ENCODE measurements around the gene MBD4. TPM values are rescaled to one million over a fixed set of nuclear protein-coding genes. Genes with fewer than 3 reads are reported as not detected.

MBD4 gene
- total RNA-seq, 1 experiment from 2014 or later = 35.8 TPM

DNA sequence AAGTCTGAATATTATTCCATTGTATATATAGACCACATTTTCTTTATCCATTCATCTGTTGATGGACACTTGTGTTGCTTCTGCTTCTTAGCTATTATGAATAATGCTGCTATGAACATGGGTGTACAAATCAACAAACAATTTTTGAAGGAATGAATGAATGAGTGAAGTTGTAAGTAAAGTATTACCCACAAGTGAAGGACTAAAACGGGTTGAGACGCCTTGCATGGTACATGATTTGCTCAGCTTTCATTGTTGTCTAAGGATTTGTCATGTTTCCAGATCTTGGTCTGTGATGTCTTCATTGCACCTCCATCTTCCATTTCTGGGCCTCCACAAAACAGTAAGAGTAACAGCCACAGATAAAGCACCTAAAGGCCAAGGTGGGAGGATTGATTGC, 20.8 kb upstream of the MBD4 start:
- peak overlapping the region; percentile 96 for H3K27ac Mint-ChIP-seq (ENCODE audit: low read depth, unreplicated experiment)
- intact Hi-C loops (cut with micrococcal nuclease) = no loop called here
- no TSS peak for BruUV-seq (replicated peaks)
- H3K4me1 Mint-ChIP-seq (ENCODE audit: insufficient read depth, unreplicated experiment) = peaks cover 23% of the 10 kb centered on the region
- H3K9me3 Mint-ChIP-seq (ENCODE audit: unreplicated experiment) = no peaks in the 10 kb centered on the region
- no peaks in the 10 kb centered on the region for H3K27me3 Mint-ChIP-seq (ENCODE audit: insufficient read depth, unreplicated experiment)
- DNase-seq (ENCODE audit: unreplicated experiment) = no peak
- ChIA-PET CTCF (interaction anchor here (0.9 kb wide), 1 partner anchor 29 kb away, joined by 5 read pairs; no protein-coding TSS in a partner anchor), POLR2A (interaction anchor here (1.2 kb wide), 1 partner anchor 19 kb away, joined by 5 read pairs; no protein-coding TSS in a partner anchor)
- peaks cover 20% of the 10 kb centered on the region for H3K36me3 Mint-ChIP-seq (ENCODE audit: insufficient read depth, unreplicated experiment)
- no peak for TF ChIP-seq CTCF (IDR thresholded peaks at IDR 0.05; ENCODE audit: unreplicated experiment)
- no peak overlapping the region for H3K4me3 Mint-ChIP-seq (ENCODE audit: unreplicated experiment)

DNA sequence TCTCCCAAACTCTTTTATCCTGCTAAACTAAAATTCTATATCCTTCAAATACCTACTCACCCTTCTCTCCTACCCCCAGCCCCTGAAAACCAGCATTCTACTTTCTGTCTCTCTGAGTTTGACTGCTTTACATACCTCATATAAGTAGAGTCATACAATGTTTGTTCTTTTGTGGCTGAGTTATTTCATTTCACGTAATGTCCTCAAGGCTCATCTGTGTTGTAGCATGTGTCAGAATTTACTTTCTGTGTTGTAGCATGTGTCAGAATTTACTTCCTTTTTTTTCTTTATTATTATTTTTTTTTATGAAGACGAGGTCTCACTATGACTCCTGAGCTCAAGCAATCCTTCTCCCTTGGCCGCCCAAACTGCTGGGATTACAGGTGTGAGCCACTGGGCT, 20.4 kb upstream of the MBD4 start:
- CTCF ChIA-PET = interaction anchor here (0.6 to 0.9 kb wide), 2 partner anchors 10 to 30 kb away, joined by 5 read pairs; no protein-coding TSS in a partner anchor
- no peak for TF ChIP-seq CTCF (IDR thresholded peaks at IDR 0.05; ENCODE audit: unreplicated experiment)
- intact Hi-C loops (cut with micrococcal nuclease) = no loop called here
- no peaks in the 10 kb centered on the region for H3K27me3 Mint-ChIP-seq (ENCODE audit: insufficient read depth, unreplicated experiment)
- peaks cover 20% of the 10 kb centered on the region for H3K36me3 Mint-ChIP-seq (ENCODE audit: insufficient read depth, unreplicated experiment)
- no peak overlapping the region for H3K4me3 Mint-ChIP-seq (ENCODE audit: unreplicated experiment)
- H3K4me1 Mint-ChIP-seq (ENCODE audit: insufficient read depth, unreplicated experiment) = peaks cover 23% of the 10 kb centered on the region
- DNase-seq (ENCODE audit: unreplicated experiment) = no peak
- POLR2A ChIA-PET = interaction anchor here (1.2 kb wide), 1 partner anchor 19 kb away, joined by 5 read pairs; no protein-coding TSS in a partner anchor
- peak overlapping the region; percentile 96 for H3K27ac Mint-ChIP-seq (ENCODE audit: low read depth, unreplicated experiment)
- H3K9me3 Mint-ChIP-seq (ENCODE audit: unreplicated experiment) = no peaks in the 10 kb centered on the region
- no TSS peak for BruUV-seq (replicated peaks)

- H3K36me3 Mint-ChIP-seq (ENCODE audit: insufficient read depth, unreplicated experiment) = peaks cover 36% of the 10 kb centered on the region
- no peak for DNase-seq (ENCODE audit: unreplicated experiment)
- H3K27me3 Mint-ChIP-seq (ENCODE audit: insufficient read depth, unreplicated experiment) = no peaks in the 10 kb centered on the region
- CTCF ChIA-PET = interaction anchor here (0.7 to 1.5 kb wide), 2 partner anchors 15 to 19 kb away, joined by 4 to 5 read pairs; no protein-coding TSS in a partner anchor
- BruUV-seq (replicated peaks) = no TSS peak
- intact Hi-C loops (cut with micrococcal nuclease) = no loop called here
- no peak for TF ChIP-seq CTCF (IDR thresholded peaks at IDR 0.05; ENCODE audit: unreplicated experiment)
- H3K9me3 Mint-ChIP-seq (ENCODE audit: unreplicated experiment) = no peaks in the 10 kb centered on the region
- H3K27ac Mint-ChIP-seq (ENCODE audit: low read depth, unreplicated experiment) = no peak overlapping the region
- H3K4me3 Mint-ChIP-seq (ENCODE audit: unreplicated experiment) = no peak overlapping the region
- peaks cover 11% of the 10 kb centered on the region for H3K4me1 Mint-ChIP-seq (ENCODE audit: insufficient read depth, unreplicated experiment)
- POLR2A ChIA-PET = interaction anchor here (0.6 to 1.9 kb wide), 2 partner anchors 32 to 258 kb away, joined by 3 to 4 read pairs; no protein-coding TSS in a partner anchor
Measured at GRCh38 chr3:129453732-129454131, 14.0 kb upstream of the MBD4 start.

DNA sequence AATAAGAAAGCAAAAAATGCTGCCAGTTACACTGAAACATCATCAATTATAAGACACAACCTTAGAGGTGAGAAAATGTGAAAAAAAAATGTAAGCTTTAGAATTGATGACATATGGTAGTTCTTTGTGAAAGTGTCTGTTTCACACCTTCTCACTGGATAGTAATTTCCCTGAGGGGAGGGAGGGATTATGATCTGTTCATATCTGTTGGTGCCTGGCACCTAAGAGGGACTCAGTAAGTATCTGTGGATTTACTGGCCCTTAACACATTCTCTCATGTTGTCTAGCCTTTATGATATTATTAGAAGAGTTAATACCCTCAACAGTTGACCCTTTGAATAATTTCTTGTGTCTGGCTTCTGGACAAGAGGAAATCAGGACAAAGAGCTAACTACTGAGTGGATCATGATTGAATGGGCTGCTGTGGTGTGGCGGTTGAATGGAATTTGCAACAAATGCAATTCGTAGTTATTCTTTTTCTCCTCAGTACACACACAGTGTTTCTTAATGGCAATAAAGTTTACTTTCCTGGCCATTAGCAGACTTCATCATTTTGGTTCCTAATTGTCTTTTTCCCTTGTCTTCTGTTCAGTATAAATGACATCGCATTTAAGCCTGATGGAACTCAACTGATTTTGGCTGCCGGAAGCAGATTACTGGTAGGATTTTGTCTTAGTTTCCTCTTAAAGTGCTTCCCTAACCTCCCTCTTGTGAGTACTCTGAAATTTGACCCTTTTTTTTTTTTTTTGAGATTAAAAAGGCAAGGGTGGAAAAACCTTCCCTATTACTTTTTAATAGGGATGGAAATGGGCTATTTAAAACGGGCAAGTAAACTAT, 9.7 kb upstream of the MBD4 start:
- CTCF ChIA-PET = no interaction called here
- no TSS peak for BruUV-seq (replicated peaks)
- no peaks in the 10 kb centered on the region for H3K27me3 Mint-ChIP-seq (ENCODE audit: insufficient read depth, unreplicated experiment)
- intact Hi-C loops (cut with micrococcal nuclease) = no loop called here
- TF ChIP-seq CTCF (IDR thresholded peaks at IDR 0.05; ENCODE audit: unreplicated experiment) = no peak
- POLR2A ChIA-PET = interaction anchor here (0.7 to 2.9 kb wide), 2 partner anchors 9 to 395 kb away, joined by 3 to 15 read pairs; partner anchors contain the start of genes IFT122 and MBD4
- DNase-seq (ENCODE audit: unreplicated experiment) = no peak
- H3K4me3 Mint-ChIP-seq (ENCODE audit: unreplicated experiment) = no peak overlapping the region
- H3K36me3 Mint-ChIP-seq (ENCODE audit: insufficient read depth, unreplicated experiment) = peaks cover 35% of the 10 kb centered on the region
- peaks cover 11% of the 10 kb centered on the region for H3K4me1 Mint-ChIP-seq (ENCODE audit: insufficient read depth, unreplicated experiment)
- no peak overlapping the region for H3K27ac Mint-ChIP-seq (ENCODE audit: low read depth, unreplicated experiment)
- no peaks in the 10 kb centered on the region for H3K9me3 Mint-ChIP-seq (ENCODE audit: unreplicated experiment)
